ENCODE results near the gene IBTK.
"Not testable (repeated sequence)": the region's sequence is repeated elsewhere in the genome, so short reads cannot be mapped to it uniquely, and the experiment has no call there.

The IBTK gene

DNA sequence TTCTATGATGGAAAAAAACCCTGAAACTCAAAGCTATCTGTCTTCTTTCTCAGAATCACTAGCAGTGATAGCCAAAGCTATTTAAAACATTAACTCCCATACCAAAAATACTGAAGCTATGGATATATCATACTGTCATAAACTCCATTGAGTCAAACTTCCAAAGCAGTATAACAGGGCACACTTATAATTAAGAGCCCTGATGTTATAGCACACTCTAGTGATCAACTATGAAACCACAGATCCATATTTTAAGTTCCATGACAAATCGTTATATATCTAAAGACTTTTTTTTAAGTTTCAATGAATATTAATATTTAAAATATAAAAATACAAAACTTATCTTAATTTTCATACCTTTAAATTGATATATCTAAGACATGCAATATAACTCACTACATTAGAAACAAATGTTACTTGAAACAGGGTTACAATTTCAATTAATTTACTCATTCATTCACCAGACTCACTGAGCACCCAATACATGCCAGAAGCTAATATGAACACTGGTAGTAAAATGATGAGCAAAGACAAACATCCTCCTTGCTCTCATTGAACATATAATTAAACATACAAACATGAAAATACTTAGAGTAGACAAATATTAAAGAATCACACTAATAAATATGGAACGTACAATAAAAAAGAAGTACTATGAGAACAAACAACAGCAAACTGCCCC lies 69.3 kb downstream of the IBTK start:
- DNase-seq, result no peak

DNA sequence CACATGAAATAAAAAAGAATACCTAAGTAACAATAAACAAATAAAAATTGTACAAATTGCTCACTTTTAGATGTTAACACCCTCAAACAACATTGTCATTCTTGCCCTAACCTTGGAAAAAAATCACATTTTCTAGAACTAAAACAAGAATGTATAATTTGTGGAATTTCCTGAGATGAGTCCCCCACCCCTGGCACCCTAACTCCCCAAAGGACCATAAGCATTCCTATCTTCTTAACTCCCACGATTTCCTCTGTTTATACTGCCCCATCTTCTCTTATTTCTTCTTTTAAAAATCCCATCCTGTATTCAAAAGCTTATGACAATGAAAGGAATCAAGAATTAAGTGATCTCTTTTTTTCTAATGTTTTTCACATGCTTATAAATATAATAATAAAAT lies 70.9 kb downstream of the IBTK start:
- no peak for DNase-seq

DNA sequence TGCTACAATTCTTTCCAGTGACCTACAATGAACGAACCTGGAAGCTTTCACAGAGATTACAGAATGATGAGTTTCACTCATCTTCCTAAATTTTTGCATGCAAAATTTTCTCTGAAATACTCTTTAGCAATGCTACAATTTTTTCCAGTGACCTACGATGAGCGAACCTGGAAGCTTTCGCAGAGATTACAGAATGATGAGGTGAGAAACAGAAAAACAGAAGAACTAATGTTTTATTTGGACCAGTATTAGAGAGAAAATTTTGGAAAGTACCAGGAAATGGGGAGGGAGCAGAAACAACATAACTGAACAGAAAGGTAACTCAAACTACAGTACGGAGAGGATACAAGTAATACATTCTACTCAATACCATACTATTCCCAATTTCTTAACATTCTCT lies 75.0 kb downstream of the IBTK start:
- no peak for DNase-seq

DNA sequence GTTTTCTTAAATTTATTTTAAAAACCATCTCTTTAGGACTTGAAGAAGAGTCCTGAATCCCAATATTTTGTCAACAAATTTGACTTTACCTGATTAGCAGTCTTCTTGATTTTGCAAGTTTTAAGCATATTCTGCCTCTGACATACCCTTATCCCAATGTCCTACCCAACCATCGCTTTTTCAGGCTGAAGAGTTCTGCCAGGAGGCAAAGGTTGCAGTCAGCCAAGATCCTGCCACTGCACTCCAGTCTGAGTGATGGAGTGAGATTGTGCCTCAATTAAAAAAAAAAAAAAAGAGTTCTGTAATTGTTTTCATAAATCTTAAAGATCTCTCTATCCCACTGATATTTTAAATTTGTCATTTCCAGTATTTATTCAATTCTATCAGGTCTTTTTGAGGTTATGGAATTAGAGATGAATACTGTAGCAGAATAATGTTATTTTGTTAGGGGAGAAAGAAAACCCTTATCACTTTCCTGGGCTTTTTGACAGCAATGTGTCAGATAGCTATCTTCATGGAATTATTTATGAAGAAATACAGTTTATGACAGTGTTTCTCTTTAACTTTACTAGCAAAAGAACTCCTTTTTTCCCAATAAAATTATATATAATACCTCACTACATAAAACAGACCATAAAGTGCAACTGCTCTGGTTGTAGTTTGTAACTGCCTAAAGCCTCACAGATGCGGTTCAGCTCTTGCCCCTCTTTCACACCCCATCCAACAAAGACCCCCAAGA lies 78.2 kb downstream of the IBTK start:
- DNase-seq, result no peak

DNA sequence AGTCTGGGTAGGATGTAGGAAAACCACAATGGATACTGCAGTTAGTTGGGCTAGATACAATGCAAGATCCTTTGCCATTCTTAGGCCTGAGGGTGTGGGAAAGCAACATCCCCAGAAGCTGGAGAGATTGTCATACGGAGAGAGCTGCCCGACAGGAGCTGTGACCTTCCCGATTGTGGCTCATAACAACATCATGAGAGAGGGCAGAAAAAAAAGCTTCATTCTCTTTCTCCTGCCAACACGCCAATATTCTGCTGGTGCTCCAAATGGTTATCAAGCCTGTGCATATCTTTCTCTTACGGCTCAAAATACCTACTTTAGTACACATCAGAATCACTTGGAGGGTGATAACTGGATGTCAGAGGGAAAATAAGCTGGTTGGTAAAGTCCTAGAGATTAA lies 81.1 kb downstream of the IBTK start:
- DNase-seq, result no peak

DNA sequence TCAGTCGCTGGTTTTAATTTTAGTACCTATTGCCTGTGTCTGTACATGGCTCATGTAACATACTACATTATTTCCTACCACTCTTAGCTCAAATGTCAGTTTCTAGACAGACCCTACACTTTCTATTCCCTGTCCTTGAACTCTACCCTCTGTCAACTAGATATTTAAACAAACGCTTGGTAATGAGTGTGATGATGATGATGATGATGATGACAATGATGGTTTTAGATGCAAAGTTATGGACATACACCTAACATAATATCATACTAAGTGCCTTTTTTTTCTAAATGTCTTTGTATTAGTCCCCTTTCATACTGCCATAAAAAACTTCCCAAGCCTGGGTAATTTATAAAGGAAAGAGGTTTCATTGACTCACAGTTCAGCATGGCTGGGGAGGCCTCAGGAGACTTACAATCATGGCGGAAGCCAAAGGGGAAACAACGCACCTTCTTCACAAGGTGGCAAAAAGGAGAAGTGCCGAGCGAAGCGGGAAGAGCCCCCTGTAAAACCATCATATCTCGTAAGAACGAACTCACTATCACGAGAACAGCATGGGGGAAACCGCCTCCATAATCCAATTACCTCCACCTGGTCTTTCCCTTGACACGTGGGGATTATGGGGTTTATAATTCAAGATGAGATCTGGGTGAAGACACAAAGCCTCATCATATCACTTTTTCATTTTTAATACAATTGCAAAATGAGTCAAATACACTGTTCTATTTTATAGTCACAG lies 87.1 kb downstream of the IBTK start:
- no peak for DNase-seq

DNA sequence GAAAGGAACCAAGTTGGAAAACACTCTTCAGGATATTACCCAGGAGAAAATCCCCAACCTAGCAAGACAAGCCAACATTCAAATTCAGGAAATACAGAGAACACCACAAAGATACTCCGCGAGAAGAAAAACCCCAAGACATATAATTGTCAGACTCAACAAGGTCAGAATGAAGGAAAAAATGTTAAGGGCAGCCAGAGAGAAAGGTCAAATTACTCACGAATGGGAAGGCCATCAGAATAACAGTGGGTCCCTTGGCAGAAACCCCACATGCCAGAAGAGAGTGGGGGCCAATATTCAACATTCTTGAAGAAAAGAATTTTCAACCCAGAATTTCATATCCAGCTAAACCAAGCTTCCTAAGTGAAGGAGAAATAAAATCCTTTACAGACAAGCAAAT lies 94.8 kb downstream of the IBTK start:
- not testable (repeated sequence) for DNase-seq

DNA sequence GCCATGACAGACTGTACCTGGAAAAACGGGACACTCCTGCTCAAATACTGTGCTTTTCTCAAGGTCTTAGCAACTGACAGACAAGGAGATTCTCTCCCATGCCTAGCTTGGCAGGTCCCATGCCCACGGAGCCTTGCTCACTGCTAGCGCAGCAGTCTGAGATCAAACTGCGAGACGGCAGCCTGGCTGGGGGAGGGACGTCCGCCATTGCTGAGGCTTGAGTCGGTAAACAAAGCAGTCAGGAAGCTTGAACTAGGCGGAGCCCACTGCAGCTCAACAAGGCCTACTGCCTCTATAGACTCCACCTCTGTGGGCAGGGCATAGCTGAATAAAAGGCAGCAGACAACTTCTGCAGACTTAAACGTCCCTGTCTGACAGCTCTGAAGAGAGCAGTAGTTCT lies 96.4 kb downstream of the IBTK start:
- DNase-seq, result not testable (repeated sequence)

DNA sequence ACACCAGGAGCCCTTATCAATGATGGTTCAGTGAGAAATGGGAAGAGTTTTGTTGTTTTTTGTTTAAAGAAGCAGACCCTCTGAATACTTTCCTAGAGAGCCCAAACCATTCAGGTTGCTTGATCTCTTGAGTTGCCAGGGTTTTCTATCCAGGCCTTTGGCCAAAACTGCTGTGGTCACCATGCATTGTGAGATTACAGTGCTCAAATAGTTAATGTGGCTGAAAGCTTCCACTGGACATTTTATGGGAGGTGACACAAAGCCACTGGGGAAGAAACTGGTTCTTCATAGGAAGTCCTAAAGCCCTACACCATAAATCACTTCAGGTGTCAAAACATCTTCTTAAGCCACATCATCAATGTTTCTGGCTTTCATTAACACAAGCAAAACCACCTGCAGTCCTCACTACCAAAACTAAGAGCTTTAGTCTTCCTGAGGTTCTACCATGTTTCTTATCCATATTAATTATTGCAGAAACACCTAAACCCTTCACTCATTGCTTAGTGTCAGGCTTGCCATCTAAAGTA lies 101.6 kb downstream of the IBTK start:
- DNase-seq, result no peak

DNA sequence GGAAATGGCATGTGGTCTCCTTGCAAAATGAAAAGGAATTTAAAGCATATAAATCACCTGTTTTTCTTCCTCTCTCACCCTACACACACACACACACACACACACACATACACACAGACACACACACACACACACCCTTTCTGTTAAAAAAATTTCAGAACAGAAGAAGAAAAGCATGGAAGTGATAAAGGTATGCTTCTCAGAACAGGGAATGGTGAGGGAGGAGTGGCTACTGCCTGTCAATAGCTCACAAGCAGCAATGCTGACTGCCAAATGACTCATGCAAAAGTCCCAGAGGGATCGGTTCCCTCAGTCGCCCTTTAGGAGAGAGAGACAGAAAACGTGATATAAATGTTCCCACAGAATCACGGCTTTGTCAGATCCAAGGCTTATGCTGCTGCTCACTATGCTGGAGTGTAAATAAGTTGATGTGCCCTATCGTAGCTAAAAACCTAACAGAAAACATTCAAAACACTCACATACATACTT lies 102.6 kb downstream of the IBTK start:
- peak; percentile 37 for DNase-seq

DNA sequence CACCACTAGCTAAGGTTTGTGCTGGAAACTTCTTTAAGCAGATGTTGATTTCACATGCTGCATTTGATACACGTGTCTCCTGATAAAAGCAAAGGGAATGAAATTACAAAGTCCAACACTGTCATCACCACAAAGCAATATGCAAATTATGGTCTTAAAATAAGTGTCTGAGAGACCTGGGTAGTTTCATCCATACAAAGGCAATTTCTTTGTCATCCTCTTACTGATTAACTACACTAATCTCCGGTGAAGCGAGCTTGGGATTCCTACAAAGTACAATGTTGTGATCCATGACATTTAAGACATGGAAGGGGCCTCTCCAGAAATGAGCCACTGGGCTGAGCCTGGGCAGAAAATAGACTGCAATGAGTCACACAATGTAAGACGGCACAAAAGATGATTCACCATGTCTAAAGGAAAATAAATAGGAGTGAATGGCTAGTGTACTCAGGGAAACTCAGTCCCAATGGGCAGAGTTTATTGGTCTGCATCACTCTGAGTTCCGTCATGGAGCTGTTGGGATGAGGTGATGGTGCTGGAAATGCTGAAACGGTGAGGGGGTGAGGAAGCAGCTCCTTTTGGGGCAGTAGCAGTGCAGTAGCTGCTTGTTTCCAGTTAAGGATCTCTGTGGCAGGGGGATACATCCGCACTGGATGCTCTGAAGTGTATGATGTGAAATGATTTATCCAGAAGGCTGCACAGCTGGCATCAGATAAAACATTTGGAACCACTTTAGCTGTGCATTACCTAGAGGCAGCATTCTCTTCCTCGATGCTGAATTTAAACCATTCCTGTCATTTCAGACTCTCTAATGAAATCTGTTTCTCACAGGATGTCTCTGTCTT lies 103.3 kb downstream of the IBTK start:
- DNase-seq, result peak; percentile 81

DNA sequence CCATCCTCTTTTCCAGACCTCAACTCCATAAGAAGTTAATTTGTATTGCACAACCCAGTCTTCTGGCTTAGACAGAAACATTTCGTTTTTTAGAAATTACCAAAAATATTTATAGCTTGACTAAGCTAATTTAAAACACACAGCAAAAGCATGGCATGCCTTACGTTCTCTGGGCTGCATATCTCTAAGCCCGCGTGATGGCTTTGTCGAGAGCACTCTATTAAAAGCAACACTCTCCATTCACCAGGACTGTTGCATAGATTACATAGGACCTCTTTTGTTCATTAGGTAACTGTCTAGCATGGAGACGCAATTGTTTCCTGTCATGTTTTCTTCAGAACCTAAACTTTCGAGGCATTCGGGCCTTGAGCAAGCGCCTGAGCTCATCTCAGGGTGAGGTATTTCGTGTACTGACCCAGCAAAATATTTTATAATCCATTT lies 104.5 kb downstream of the IBTK start:
- no peak for DNase-seq

DNA sequence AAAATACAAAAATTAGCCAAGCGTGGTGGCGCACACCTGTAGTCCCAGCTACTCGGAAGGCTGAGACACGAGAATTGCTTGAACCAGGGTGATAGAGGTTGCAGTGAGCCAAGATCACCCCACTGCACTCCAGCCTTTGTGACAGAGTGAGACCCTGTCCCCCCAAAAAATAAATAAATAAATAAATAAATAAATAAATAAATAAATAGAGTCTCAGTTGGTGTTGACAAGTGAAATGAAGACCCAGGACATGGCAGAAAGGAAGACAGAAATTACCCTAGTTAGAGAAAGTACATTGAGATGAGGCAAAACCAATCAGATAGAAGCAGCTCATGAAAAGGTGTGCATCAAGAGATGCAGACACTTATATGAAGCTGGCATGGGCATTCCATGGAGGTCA lies 105.0 kb downstream of the IBTK start:
- no peak for DNase-seq

DNA sequence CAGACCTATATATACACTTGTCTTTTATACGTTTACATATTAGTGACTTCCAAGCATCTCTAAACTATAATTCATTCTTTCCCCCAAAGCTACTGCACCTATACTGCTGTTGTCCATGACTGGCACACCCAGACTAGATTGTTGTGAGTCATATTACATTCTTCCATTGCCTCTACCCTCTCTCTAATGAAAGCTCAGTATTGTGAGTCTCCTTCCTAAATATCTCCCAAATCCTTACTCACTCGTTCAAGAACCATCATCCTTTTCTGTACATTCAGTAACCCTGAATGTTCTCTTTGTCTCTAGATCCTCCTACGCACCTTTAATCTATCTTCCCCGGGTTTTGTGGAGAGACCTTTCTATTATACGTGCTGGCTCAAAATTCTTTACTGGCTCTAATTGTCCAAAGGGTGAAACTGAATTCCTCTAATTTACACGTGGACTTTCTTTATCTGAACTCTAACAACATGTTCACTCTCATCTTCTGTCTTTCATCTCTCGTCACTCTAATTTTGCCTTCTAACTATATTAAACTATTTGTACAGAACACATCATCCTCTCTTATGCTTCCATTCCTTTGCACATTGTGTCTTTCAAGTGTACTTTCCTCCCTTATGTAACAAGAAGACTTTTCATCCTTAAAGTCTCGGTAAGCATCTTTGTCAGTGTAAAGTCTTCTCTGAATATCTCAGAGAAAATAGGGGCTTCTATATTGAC lies 109.3 kb downstream of the IBTK start:
- DNase-seq, result peak; percentile 23

DNA sequence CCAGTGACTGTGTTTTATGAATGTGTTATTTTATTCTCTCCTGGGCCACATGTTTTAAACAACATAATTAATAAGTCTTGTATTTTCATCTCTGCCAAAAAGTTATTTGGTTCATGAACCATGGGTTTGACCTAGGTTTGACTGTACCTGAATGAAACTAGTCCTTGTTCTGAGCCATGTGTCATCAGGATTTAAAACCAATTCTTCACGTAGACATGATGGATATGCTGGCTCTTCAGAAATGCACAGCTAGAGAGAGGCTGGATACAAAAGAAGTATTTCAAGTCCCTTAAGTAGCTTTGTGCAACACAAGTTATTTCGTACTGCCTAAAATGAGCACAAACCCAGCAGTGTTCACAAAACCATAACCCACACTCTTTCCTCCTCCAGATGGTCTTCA lies 116.1 kb downstream of the IBTK start:
- DNase-seq, result no peak

DNA sequence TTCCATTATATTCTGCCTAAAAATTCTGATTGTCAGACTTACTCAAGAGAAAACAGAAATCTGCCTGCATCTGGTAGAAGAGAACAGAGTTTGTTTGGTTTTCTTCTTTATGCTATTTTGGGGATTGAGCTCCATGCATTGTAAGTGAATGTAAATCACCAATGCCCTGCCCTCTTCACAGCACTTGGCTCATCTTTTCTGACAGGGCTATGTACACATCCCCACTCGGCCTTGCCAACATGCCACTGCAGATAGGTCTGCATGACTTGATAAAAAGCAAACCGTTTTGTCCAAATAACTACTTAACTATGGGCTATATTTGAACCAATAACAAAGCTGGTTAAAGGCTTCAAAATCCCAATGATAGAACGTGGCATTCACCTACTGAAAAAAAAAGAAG lies 117.7 kb downstream of the IBTK start:
- DNase-seq, result no peak

DNA sequence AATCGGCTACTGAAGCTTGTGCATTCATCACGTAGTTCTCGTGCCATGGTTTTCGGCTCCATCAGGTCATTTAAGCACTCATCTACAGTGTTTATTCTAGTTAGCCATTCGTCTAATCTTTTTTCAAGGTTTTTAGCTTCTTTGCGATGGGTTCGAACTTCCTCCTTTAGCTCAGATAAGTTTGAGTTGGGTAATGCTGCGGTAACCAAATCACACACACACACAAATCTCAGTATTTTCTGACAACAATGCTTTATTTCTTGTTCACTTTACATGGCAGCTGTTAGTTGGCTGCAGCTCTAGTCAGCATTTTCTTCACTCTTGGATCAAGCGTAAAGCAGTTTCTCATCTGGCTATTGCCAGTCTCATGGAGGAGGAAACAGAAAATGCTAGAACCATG lies 118.6 kb downstream of the IBTK start:
- not testable (repeated sequence) for DNase-seq

DNA sequence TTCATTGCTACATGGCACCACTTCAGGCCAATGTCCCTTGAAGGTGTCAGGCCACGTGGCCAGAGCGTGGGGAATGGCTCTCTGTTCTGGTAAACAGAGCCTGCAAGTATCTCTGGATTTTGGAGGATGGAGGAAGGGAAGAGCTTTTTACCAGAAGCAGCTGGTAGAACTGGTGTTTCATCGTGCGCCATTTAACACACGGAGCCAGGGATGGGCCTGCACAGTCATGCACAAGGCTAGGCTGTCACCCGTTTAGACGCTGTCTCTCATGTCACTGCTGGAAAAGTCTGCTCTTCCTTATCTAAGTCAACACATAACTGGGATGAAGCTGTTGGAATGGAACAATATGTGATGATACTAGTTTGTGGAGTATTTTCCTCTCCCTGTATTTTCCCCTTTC lies 123.9 kb downstream of the IBTK start:
- DNase-seq, result no peak
